Measurements from ENCODE around the gene SYT14. TPM values are rescaled to one million over a fixed set of nuclear protein-coding genes. Genes with fewer than 3 reads are reported as not detected.
A peak's percentile ranks its signal among the peaks of the same experiment; 100 is the strongest.

SYT14 gene
- polyA plus RNA-seq, 1 donor from 2014 or later, result 21.9 TPM

GRCh38 chr1:210057593-210057992 is 119.6 kb downstream of the SYT14 start:
- no peaks in the 10 kb centered on the region for H3K27me3 ChIP-seq (ENCODE audit: insufficient read depth, low read depth, low read length)
- H3F3A ChIP-seq (ENCODE audit: insufficient read depth, low read length, poor library complexity, severe bottlenecking), result no peaks in the 10 kb centered on the region
- no peak overlapping the region for H3K4me3 ChIP-seq (ENCODE audit: low read length)
- TF ChIP-seq RAD21 (conservative IDR thresholded peaks at IDR 0.05) (no peak), EP300 (conservative IDR thresholded peaks at IDR 0.05; ENCODE audit: poor library complexity, severe bottlenecking) (no peak), CTCF (IDR thresholded peaks at IDR 0.05; ENCODE audit: poor library complexity, severe bottlenecking) (no peak), EZH2 (IDR thresholded peaks at IDR 0.05; ENCODE audit: borderline replicate concordance, insufficient read depth, low read length, poor library complexity, severe bottlenecking) (no peak), MXI1 (conservative IDR thresholded peaks at IDR 0.05; ENCODE audit: poor library complexity, severe bottlenecking) (no peak), POLR2AphosphoS5 (IDR thresholded peaks at IDR 0.05) (no peak), SMC3 (conservative IDR thresholded peaks at IDR 0.05; ENCODE audit: poor library complexity) (no peak), TAF1 (IDR thresholded peaks at IDR 0.05; ENCODE audit: low read depth) (no peak)
- TF ChIP-seq, protein P1, sequence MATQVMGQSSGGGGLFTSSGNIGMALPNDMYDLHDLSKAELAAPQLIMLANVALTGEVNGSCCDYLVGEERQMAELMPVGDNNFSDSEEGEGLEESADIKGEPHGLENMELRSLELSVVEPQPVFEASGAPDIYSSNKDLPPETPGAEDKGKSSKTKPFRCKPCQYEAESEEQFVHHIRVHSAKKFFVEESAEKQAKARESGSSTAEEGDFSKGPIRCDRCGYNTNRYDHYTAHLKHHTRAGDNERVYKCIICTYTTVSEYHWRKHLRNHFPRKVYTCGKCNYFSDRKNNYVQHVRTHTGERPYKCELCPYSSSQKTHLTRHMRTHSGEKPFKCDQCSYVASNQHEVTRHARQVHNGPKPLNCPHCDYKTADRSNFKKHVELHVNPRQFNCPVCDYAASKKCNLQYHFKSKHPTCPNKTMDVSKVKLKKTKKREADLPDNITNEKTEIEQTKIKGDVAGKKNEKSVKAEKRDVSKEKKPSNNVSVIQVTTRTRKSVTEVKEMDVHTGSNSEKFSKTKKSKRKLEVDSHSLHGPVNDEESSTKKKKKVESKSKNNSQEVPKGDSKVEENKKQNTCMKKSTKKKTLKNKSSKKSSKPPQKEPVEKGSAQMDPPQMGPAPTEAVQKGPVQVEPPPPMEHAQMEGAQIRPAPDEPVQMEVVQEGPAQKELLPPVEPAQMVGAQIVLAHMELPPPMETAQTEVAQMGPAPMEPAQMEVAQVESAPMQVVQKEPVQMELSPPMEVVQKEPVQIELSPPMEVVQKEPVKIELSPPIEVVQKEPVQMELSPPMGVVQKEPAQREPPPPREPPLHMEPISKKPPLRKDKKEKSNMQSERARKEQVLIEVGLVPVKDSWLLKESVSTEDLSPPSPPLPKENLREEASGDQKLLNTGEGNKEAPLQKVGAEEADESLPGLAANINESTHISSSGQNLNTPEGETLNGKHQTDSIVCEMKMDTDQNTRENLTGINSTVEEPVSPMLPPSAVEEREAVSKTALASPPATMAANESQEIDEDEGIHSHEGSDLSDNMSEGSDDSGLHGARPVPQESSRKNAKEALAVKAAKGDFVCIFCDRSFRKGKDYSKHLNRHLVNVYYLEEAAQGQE (IDR thresholded peaks at IDR 0.05; ENCODE audit: borderline replicate concordance), result no peak
- no peak overlapping the region for H3K4me2 ChIP-seq (ENCODE audit: low read length)
- no peaks in the 10 kb centered on the region for H4K20me1 ChIP-seq (ENCODE audit: insufficient read depth)
- H3K9ac ChIP-seq (ENCODE audit: low read length), result no peak overlapping the region
- H3K27ac ChIP-seq (ENCODE audit: low read length), result no peak overlapping the region
- no peaks in the 10 kb centered on the region for H3K9me3 ChIP-seq (ENCODE audit: low read length)
- no peaks in the 10 kb centered on the region for H3K36me3 ChIP-seq (ENCODE audit: insufficient read depth, low read length)
- H2AFZ ChIP-seq (ENCODE audit: low read depth, low read length), result no peak overlapping the region
- no peaks in the 10 kb centered on the region for H3K9me2 ChIP-seq (ENCODE audit: insufficient read depth, low read length)
- H3K79me2 ChIP-seq (replicated peaks; ENCODE audit: insufficient read depth, low read length), result no peaks in the 10 kb centered on the region

DNA sequence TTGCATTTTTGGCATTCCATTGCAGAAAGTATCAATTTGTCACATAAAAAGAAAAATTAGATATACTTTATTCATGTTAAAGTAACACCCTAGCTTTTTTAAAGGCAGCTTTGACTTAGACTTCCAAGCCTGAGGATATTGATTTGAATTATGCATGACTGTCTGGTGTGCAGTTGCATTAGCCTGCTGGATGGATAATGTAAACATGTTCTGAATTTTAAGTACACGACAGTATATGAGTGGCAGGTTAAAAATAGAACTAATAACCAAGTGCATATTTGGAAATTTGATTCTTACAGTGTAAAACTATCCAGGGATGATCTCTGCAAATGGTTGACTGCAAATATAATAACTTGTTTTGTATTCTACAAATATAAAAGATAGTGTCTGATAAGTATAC is 124.0 kb downstream of the SYT14 start:
- peaks cover 5% of the 10 kb centered on the region for H3F3A ChIP-seq (ENCODE audit: insufficient read depth, low read length, poor library complexity, severe bottlenecking)
- no peaks in the 10 kb centered on the region for H3K27me3 ChIP-seq (ENCODE audit: insufficient read depth, low read depth, low read length)
- H4K20me1 ChIP-seq (ENCODE audit: insufficient read depth), result no peaks in the 10 kb centered on the region
- peak; percentile 33 for TF ChIP-seq POLR2AphosphoS5 (IDR thresholded peaks at IDR 0.05)
- no peak for TF ChIP-seq SMC3 (conservative IDR thresholded peaks at IDR 0.05; ENCODE audit: poor library complexity)
- no peak for TF ChIP-seq MXI1 (conservative IDR thresholded peaks at IDR 0.05; ENCODE audit: poor library complexity, severe bottlenecking)
- TF ChIP-seq EP300 (conservative IDR thresholded peaks at IDR 0.05; ENCODE audit: poor library complexity, severe bottlenecking), result peak; percentile 53
- TF ChIP-seq, protein P1 (IDR thresholded peaks at IDR 0.05; ENCODE audit: borderline replicate concordance), result no peak
- TF ChIP-seq TAF1 (IDR thresholded peaks at IDR 0.05; ENCODE audit: low read depth), result no peak
- TF ChIP-seq CTCF (IDR thresholded peaks at IDR 0.05; ENCODE audit: poor library complexity, severe bottlenecking), result no peak
- TF ChIP-seq EZH2 (IDR thresholded peaks at IDR 0.05; ENCODE audit: borderline replicate concordance, insufficient read depth, low read length, poor library complexity, severe bottlenecking), result no peak
- no peak for TF ChIP-seq RAD21 (conservative IDR thresholded peaks at IDR 0.05)
- peak overlapping the region; percentile 13 for H3K4me2 ChIP-seq (ENCODE audit: low read length)
- peak overlapping the region; percentile 25 for H3K9ac ChIP-seq (ENCODE audit: low read length)
- H3K27ac ChIP-seq (ENCODE audit: low read length), result peak overlapping the region; percentile 84
- H2AFZ ChIP-seq (ENCODE audit: low read depth, low read length), result no peak overlapping the region
- H3K9me2 ChIP-seq (ENCODE audit: insufficient read depth, low read length), result no peaks in the 10 kb centered on the region
- H3K9me3 ChIP-seq (ENCODE audit: low read length), result no peaks in the 10 kb centered on the region
- H3K36me3 ChIP-seq (ENCODE audit: insufficient read depth, low read length), result no peaks in the 10 kb centered on the region
- no peaks in the 10 kb centered on the region for H3K79me2 ChIP-seq (replicated peaks; ENCODE audit: insufficient read depth, low read length)
- H3K4me3 ChIP-seq (ENCODE audit: low read length), result peak overlapping the region; percentile 41

All from neural cell (in vitro differentiated cells).